HL-60 (cell line): ENCODE measurements around the gene FCN3.

ENCODE experiments used
- CTCF ChIP-seq: IDR thresholded peaks from one replicate; pipeline ENCODE4 v1.5.1; 2011; ENCODE audit warnings: low read length, control low read depth, inconsistent platforms; ENCODE audit not compliant: insufficient read depth
- POLR2AphosphoS5 ChIP-seq: IDR thresholded peaks from 2 replicates; pipeline ENCODE4 v1.6.1; 2012; ENCODE audit warnings: low read depth
- REST ChIP-seq: IDR thresholded peaks from 2 replicates; pipeline ENCODE4 v1.6.1; 2012; ENCODE audit warnings: low read depth; ENCODE audit not compliant: insufficient replicate concordance
- SPI1 ChIP-seq: IDR thresholded peaks from 2 replicates; pipeline ENCODE4 v1.6.1; 2012; ENCODE audit warnings: low read depth, mild to moderate bottlenecking, borderline replicate concordance

- TF ChIP-seq CTCF: no peak
- TF ChIP-seq SPI1: no peak
- TF ChIP-seq POLR2AphosphoS5: no peak
- TF ChIP-seq REST: no peak
These were observed 33.5 kb upstream of the FCN3 start for GRCh38 chr1:27408151-27408550.
